AG09309 (cell line): ENCODE data around the gene TRAIP.

Source experiments
- DNase-seq: peaks from one replicate; pipeline ENCODE4 v3.0.0-alpha.2; 2010; ENCODE audit warnings: low read depth
- H3K4me3 ChIP-seq: 2 replicates; pipeline ENCODE4 v1.5.1; 2011; ENCODE audit warnings: mild to moderate bottlenecking, low read depth, low read length, moderate library complexity; ENCODE audit not compliant: control insufficient read depth
- TF ChIP-seq, protein P1 (sequence below): IDR thresholded peaks from 2 replicates; pipeline ENCODE4 v1.5.1; 2011; ENCODE audit warnings: mild to moderate bottlenecking, low read depth, low read length, inconsistent platforms; ENCODE audit not compliant: insufficient read depth, control insufficient read depth; ENCODE audit errors: missing control alignments

TRAIP gene

DNA sequence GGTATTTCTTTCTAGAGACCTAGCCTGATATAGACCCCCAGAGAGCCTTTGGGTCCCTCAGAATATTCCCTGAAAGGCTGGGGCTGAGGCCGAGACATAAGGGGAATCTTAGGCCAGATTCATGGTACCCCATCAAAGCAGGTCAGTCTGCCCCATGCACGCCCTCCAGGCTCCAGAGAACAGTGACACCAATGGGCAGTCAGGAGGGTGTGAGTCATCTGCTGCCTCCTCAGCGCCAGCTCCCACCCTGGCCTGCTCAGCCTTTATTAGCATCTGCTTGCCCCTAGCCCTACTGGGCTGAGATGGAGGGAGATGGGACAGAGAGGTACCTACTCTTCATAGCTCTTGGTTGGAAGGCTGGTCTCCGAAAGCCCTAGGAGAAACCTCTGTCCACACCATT, 27.6 kb upstream of the TRAIP start:
- TF ChIP-seq, protein P1, sequence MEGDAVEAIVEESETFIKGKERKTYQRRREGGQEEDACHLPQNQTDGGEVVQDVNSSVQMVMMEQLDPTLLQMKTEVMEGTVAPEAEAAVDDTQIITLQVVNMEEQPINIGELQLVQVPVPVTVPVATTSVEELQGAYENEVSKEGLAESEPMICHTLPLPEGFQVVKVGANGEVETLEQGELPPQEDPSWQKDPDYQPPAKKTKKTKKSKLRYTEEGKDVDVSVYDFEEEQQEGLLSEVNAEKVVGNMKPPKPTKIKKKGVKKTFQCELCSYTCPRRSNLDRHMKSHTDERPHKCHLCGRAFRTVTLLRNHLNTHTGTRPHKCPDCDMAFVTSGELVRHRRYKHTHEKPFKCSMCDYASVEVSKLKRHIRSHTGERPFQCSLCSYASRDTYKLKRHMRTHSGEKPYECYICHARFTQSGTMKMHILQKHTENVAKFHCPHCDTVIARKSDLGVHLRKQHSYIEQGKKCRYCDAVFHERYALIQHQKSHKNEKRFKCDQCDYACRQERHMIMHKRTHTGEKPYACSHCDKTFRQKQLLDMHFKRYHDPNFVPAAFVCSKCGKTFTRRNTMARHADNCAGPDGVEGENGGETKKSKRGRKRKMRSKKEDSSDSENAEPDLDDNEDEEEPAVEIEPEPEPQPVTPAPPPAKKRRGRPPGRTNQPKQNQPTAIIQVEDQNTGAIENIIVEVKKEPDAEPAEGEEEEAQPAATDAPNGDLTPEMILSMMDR = no peak
- H3K4me3 ChIP-seq = no peak overlapping the region
- DNase-seq = no peak

DNA sequence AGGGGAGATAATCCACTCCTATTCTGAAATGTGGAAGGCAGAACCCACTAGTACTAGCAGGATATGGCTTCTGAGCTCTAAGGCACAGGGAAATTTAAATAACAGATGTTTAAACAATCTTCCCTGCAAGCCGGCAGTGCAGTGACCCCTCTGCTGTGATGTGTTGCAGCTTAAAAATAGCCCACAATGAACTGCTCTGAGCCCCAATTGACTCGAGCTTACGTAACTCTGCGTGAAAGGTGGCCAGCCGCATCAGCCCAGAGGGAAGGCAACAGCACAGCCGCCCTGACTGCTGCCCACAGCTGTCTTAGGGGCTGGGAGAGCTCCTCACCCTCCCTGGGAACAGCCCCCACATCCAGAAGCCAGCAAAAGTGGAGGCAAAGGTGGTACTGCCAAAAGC, 25.8 kb upstream of the TRAIP start:
- H3K4me3 ChIP-seq = no peak overlapping the region
- no peak for DNase-seq
- TF ChIP-seq, protein P1 = no peak

DNA sequence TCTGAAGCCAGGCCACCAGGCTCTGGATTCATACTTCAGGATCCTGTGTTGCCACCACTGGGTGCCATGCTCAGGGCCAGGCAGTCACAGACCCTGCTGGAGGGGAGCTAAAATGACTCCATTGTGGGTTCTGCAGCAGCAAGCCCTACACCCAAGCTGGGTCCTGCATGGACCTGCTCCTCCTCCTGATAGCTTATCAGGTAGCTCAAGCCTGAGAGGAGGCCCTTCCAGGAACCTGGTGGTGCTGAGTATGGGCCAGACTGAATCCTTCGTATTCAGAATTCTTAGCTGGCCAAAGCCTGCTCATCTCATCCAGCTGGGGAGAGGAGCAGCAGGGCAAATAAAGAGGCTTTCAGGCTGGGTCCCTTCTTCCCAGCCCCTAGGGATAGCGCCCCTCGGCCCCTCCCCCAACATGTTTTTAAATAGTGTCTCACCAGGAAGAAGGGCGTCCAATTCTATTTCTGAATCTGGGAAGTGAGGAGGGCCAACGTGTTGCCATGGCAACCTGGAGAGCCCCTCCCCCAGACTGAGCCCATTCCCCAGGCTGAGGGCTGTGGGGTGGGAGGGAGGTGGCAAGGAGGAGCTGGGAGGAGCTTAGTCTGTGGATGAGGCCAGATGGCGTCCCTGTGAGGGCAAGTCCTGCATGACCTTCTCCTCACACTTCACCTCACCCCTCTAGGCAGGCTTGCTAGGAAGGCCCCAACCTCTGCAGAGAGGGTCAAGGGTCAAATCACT, 24.4 kb upstream of the TRAIP start:
- TF ChIP-seq, protein P1 = no peak
- H3K4me3 ChIP-seq = no peak overlapping the region
- no peak for DNase-seq

DNA sequence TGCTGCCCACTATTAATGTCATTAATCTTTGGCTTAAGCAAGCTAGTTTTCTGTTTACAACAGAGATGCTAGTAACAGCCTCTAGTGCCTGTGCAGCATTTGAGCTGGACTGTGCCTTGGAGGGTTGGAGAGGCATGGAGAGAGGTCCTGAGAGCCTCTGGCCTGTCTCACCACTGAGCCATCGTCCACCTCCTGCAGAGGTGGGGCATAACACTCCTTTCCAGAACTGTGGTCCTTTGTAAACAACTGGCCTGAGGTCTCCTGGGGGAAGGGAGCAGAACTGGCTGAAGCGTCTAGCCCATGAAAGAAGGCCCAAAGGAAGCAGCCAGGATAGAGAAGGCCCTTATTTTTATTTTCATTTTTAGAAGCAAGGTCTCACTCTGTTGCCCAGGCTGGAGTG, 23.4 kb upstream of the TRAIP start:
- TF ChIP-seq, protein P1 = no peak
- no peak for DNase-seq
- no peak overlapping the region for H3K4me3 ChIP-seq

DNA sequence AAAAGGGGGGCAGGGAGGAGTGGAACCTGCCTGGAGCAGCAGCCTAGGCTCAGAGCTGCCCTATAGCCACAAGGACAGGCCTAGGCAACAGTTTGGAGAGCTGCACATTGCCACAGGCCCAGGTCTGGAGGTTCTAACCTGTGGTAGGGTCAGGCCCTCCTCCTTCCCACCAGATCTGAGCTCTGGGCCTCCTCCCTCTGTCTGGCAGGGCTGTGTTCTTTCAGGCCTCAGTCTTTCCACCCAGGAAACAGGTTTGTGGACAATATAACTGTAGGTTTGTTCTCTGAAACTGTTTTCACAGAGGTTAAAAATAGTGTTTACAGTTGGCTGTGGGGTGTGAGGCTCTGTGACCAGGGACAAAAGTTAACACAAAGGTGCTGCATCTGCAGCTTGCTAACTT, 22.3 kb upstream of the TRAIP start:
- no peak for DNase-seq
- no peak overlapping the region for H3K4me3 ChIP-seq
- TF ChIP-seq, protein P1 = no peak

DNA sequence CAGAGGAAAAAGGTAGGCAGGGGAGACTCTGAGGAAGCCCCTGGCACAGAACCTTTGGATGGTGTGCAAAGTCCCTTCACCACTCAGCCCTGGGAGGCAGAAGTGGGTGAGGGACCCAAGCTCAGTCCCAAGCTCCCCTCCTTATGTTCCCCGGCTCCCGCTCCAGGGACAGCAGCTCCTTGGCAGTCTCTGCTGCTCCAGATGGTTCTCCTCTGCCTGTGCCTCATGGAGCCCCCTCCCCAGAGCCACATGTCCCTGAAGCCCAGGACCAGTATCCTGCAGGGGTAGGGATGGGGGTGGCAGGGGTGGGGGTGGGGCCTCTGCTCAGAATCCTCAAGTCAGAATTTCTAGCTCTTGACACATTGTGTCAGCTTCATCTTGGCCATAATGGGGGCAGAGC, 21.4 kb upstream of the TRAIP start:
- TF ChIP-seq, protein P1 = no peak
- no peak overlapping the region for H3K4me3 ChIP-seq
- DNase-seq = no peak
